ENCODE measurements around the gene MTPN.

MTPN gene

DNA sequence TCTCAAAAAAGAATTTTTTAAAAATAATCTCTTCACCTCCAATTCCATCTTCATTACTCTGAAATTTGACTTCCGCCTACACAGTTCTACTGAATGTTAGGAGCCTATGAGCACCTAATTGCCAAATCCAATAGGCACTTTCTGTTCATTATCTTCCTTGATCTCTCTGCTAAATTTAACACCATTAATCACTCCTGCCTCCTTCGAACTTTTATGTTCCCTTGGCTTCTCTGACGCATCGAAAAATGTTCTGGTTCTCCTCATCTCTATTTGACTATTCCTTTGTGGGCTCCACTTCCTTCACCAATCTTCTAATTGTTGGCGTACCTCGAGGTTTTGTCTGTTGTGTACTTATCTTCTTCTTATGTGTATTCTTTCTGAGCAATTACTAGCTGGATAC lies 87.3 kb downstream of the MTPN start:
- in situ Hi-C loops (cut with MboI; ENCODE audit: low sequenced_read_pairs), result no loop called here

DNA sequence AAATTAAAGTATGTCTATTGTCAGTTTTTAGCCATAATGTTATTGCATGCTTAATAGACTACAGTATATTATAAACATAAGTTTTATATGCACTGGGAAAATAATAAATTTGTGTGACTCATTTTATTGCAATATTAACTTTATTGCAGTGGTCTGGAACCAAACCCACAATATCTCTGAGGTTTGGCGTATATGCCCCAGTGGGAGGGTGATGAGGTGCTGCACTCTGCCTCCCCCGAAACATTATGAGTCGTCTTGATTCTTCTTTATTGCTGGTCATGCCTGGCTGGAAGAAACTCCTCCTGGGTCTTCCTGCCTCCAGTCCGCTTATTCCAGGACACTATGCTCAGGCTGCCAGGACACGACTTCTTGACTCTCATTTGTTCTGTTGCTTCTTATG lies 88.4 kb downstream of the MTPN start:
- in situ Hi-C loops (cut with MboI; ENCODE audit: low sequenced_read_pairs), result no loop called here

DNA sequence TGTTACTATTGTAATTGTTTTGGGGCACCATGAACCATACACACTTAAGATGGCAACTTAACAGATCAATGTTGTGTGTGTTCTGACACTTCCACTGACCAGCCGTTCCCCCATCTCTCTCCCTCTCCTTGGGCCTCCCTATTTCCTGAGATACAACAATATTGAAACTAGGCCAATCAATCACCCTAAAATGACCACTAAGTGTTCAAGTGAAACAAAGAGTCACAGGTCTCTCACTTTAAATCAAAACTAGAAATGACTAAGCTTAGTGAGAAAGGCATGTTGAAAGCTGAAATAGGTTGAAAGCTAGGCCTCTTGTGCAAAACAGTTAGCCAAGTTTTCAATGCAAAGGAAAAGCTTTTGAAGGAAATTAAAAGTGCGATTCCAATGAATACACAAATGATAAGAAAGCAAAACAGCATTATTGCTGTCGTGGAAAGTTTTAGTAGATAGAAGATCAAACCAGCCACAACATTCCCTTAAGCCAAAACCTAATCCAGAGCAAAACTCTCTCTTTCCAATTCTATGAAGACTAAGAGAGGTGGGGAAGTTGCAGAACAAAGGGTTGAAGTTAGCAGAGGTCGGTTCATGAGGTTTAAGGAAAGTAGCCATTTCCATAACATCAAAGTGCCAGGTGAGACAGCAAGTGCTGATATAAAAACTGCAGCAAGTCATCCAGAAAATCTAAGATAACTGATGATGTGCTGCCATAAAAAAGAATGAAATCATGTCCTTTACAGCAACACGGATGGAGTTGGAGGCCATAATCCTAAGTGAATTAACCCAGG lies 90.6 kb downstream of the MTPN start:
- in situ Hi-C loops (cut with MboI; ENCODE audit: low sequenced_read_pairs), result no loop called here

DNA sequence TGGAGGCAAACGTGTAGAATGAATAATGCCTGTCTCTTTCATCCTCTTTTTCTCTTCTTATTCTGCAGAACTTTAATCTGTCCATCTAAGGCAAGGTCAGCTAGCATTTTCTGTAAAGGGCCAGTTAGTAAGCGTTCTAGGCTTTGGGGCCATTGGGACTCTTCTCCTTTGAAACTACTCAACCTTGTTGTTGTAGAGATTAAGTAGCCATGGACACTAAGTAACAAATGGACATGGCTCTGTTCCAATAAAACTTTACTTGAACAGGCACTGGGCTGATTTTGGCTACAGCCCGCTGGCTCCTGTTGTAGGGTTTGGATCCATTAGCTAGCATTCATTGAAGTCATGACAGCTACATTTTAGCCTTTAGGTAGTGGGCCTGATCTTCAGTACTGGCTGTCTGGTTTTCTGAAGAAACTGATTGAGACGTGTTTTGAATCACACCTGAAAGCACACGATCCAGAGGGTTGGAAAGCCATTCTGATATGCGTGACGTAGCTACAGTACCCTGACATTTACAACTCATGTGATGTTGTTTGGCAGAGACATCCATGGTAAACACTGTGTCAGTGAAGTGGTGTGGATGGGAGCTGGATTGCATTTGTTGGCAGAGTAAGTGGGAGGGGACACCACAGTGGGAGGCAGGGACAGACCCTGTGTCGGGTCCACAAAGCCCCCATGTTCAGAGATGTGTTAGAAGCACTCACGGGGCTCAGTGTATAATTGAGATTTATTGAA lies 92.5 kb downstream of the MTPN start:
- in situ Hi-C loops (cut with MboI; ENCODE audit: low sequenced_read_pairs), result no loop called here

DNA sequence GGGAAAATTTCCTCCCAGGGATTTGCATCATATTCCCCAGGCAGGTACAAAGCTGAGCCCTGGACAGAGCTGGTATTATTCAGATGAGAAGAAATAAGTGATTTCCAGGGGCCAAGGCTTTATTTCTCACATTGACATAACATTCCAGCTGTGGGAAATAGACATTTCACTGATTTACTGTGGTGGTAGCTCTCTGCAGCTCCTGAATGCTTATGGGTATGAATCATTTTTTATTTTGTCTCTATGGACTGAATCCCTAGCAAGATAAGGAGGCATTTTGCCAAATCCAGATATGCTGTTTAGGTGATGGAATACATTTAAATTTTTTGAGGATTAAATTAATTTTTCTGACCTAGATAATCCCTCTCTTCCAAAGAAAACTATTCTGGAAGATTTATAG lies 97.9 kb downstream of the MTPN start:
- in situ Hi-C loops (cut with MboI; ENCODE audit: low sequenced_read_pairs), result no loop called here

GRCh38 chr7:135878284-135878683 lies 98.9 kb downstream of the MTPN start:
- in situ Hi-C loops (cut with MboI; ENCODE audit: low sequenced_read_pairs), result no loop called here

- in situ Hi-C loops (cut with MboI; ENCODE audit: low sequenced_read_pairs), result no loop called here
These were observed 99.4 kb downstream of the MTPN start for GRCh38 chr7:135877805-135878204.

All from HL-60/S4 (cell line).